ENCODE results near the gene PDE8B.

The PDE8B gene

GRCh38 chr5:77192441-77193050, 17.9 kb upstream of the PDE8B start:
- DNase-seq (ENCODE audit: low spot score) = no peak

GRCh38 chr5:77194762-77195161, 15.7 kb upstream of the PDE8B start:
- DNase-seq (ENCODE audit: low spot score) = no peak

- DNase-seq (ENCODE audit: low spot score) = no peak
Measured at GRCh38 chr5:77197840-77198554, 12.5 kb upstream of the PDE8B start.

- DNase-seq (ENCODE audit: low spot score) = no peak
Measured at GRCh38 chr5:77200663-77201062, 9.8 kb upstream of the PDE8B start.

GRCh38 chr5:77202145-77202544, 8.3 kb upstream of the PDE8B start:
- no peak for DNase-seq (ENCODE audit: low spot score)

- no peak for DNase-seq (ENCODE audit: low spot score)
Measured at GRCh38 chr5:77204967-77205366, 5.5 kb upstream of the PDE8B start.

GRCh38 chr5:77208507-77209163, 1.8 kb upstream of the PDE8B start:
- no peak for DNase-seq (ENCODE audit: low spot score)

- DNase-seq (ENCODE audit: low spot score) = no peak
Measured at GRCh38 chr5:77209495-77210090, 887 bp upstream of the PDE8B start.

GRCh38 chr5:77210964-77211690, 647 bp downstream of the PDE8B start:
- no peak for DNase-seq (ENCODE audit: low spot score)

- no peak for DNase-seq (ENCODE audit: low spot score)
Measured at GRCh38 chr5:77211691-77212047, 1.2 kb downstream of the PDE8B start.

GRCh38 chr5:77213601-77214000, 3.1 kb downstream of the PDE8B start:
- DNase-seq (ENCODE audit: low spot score) = no peak

GRCh38 chr5:77214151-77214550, 3.7 kb downstream of the PDE8B start:
- DNase-seq (ENCODE audit: low spot score) = no peak

GRCh38 chr5:77218263-77218662, 7.8 kb downstream of the PDE8B start:
- DNase-seq (ENCODE audit: low spot score) = peak; percentile 50

- DNase-seq (ENCODE audit: low spot score) = no peak
Measured at GRCh38 chr5:77221115-77221514, 10.6 kb downstream of the PDE8B start.

GRCh38 chr5:77222722-77223121, 12.2 kb downstream of the PDE8B start:
- no peak for DNase-seq (ENCODE audit: low spot score)

GRCh38 chr5:77223653-77224052, 13.2 kb downstream of the PDE8B start:
- DNase-seq (ENCODE audit: low spot score) = no peak

GRCh38 chr5:77224672-77225355, 14.3 kb downstream of the PDE8B start:
- DNase-seq (ENCODE audit: low spot score) = no peak

- no peak for DNase-seq (ENCODE audit: low spot score)
Measured at GRCh38 chr5:77225531-77225930, 15.1 kb downstream of the PDE8B start.

GRCh38 chr5:77229887-77230286, 19.4 kb downstream of the PDE8B start:
- no peak for DNase-seq (ENCODE audit: low spot score)

- DNase-seq (ENCODE audit: low spot score) = no peak
Measured at GRCh38 chr5:77230727-77231470, 20.4 kb downstream of the PDE8B start.

- DNase-seq (ENCODE audit: low spot score) = no peak
Measured at GRCh38 chr5:77231471-77232138, 21.1 kb downstream of the PDE8B start.

Measured in D341Med (cell line).